Measurements from ENCODE around the gene TPSG1. TPM values are rescaled to one million over a fixed set of nuclear protein-coding genes. Genes with fewer than 3 reads are reported as not detected.
"Not testable (repeated sequence)": the region's sequence is repeated elsewhere in the genome, so short reads cannot be mapped to it uniquely, and the experiment has no call there.

TPSG1 gene
- total RNA-seq, 1 experiment from 2014 or later = not detected

DNA sequence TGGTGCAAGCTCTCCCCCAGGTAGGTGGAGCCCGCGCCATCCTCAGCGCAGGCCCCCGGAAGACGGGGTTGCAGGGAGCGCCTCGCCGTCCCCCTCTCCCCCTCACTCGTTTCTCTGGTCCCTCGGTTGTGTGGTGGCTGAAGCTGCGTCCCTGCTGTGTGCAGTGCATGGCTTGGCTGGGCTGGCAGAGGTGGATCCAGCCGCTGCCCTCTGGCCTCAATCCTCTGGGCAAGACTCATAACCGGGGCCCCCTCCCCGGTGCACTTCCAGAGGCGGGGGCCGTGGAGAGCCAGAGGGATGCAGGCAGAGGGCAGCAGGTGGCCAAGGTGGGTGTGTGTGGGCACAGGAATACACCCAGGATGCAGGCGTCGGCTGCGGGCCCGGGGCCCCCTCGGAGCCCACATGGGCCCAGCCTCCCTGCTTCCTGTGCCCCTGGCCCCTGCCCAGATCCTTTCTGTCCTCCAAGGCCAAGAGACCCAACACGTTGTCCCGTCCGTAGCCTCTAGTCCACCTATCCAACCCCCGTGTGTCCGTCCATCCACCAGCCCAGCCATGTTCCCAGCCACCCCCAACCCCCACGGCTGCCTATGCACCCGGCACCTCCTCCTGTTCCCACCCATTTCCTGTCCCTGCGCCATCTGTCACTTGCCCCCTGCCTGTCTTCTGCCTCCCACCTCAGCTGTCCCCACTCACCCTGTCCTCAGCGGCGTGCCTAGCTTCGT is 9.3 kb downstream of the TPSG1 start:
- no peak for DNase-seq (ENCODE audit: low read depth)

DNA sequence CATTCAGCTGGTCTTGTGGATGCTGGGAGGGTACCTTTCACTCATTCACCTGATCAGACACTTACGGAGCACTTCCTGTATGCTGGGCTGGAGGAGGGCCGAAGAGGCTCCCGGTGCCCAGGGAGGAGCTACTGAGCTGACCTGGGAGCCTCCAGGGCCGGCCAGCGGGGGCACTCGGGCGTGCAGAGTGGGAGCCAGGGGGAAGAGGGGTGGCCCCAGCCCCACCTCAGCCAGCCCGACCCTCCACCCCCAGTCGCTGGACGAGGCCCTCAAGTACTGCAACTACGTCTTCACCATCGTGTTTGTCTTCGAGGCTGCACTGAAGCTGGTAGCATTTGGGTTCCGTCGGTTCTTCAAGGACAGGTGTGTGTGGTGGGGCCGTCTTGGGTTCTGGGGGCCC is 10.3 kb downstream of the TPSG1 start:
- no peak for DNase-seq (ENCODE audit: low read depth)

DNA sequence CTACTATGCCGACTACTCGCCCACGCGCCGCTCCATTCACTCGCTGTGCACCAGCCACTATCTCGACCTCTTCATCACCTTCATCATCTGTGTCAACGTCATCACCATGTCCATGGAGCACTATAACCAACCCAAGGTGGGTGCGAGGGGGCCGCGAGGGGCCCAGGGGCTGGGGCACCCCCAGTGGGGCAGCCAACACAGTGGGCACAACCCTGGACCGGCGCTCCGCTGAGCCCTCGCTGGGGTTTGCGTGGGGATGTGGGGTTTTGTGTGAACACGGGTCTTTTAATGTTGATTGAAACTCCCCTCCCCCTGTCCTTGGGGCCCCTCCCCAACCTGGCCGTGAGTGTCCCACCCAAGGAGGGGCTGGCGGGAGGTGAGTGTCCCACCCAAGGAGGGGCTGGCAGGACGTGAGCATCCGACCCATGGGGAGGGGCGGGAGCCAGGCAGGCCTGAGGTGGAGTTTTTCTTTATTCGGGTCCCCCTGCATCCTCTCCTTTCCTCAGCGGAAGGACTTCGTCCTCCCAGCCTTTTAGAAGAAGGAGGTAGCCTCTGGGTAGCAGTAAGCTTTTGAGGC is 11.2 kb downstream of the TPSG1 start:
- DNase-seq (ENCODE audit: low read depth) = no peak

DNA sequence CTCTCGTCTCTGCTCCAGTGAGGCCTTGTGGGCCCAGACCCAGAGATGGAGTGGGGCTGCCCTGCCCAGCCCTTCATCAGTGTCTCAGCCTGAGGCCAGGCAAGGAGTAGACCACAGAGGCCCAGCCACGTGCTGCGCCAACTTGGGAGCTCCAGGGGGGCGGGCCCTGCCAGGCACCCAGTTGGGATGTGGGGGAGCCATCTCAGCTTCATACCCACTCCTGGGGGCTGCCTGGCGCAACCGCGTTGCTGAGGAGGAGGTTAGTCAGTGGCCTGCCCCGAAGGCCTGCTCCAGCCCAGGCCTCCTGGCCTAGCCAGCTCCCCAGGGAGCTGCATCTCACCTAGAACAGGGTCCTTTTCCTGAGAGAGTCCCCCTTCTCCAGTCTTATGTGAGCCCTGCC is 11.8 kb downstream of the TPSG1 start:
- DNase-seq (ENCODE audit: low read depth) = no peak

DNA sequence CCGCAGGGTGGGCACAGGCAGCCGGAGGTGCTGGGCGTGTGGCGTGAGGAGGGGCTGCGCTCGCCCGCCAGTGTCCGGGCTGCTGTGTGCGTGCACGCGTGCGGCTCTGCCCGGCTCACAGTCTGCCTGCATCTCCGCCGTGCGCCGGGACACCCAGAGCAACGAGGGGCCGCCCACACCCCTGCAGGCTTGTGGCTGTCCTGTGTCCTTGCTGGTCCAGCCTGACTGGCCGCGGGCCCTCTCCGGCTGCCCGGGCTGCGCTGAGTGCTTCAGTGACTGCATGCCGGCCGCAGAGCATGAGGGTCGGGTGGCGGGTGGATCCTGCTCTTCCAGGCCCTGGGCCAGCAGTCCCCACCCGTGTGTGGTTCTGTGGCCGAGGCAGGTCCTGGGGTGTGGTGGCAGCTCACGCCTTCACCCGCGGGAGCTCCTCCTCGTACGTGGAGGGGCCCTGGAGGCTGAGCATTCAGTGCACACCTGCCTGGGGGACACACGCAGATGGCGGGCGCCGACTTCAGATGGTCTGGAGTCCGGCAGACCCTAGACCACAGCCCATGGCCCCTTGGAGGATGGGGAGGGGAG is 12.4 kb downstream of the TPSG1 start:
- no peak for DNase-seq (ENCODE audit: low read depth)

DNA sequence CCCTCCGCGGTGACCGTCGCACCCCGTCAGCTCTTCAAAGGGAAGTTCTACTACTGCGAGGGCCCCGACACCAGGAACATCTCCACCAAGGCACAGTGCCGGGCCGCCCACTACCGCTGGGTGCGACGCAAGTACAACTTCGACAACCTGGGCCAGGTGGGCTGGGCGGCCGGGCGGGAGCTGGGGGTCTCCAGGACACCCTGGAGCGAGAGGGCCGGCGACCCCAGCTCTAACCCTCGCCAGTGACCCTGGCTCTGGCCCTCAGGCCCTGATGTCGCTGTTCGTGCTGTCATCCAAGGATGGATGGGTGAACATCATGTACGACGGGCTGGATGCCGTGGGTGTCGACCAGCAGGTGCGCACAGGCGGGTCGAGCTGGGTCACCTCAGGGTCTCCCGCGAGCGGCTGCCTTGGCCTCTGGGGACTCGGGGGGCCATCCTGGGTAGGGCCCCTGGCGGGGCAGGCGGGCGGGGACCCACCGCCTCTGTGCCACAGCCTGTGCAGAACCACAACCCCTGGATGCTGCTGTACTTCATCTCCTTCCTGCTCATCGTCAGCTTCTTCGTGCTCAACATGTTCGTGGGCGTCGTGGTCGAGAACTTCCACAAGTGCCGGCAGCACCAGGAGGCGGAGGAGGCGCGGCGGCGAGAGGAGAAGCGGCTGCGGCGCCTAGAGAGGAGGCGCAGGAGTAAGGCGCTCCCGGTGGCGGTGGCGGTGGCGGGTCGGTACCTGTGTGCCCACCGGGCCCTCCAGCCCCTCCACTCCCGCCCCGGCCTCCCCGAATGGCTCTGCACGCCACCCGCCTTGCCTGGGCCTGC is 13.4 kb downstream of the TPSG1 start:
- DNase-seq (ENCODE audit: low read depth) = no peak

DNA sequence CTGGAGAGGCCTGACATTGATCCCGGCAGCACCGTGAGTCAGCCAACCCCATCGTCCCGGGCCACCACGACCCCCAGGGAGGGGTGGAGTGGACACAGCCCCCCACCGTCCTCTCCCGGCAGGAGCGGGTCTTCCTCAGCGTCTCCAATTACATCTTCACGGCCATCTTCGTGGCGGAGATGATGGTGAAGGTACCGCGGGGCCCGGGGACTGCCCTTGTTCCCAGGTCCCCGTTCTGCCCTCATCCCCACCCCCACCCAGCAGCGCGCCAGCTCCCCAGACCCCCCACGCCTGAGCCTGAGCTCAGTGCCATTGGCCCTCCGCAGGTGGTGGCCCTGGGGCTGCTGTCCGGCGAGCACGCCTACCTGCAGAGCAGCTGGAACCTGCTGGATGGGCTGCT is 14.6 kb downstream of the TPSG1 start:
- DNase-seq (ENCODE audit: low read depth) = no peak

DNA sequence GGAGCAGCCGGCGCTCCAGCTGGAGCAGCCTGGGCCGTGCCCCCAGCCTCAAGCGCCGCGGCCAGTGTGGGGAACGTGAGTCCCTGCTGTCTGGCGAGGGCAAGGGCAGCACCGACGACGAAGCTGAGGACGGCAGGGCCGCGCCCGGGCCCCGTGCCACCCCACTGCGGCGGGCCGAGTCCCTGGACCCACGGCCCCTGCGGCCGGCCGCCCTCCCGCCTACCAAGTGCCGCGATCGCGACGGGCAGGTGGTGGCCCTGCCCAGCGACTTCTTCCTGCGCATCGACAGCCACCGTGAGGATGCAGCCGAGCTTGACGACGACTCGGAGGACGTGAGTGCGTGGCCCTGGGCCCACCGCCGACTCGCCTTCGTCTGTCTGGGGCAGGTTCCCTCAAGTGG is 16.0 kb downstream of the TPSG1 start:
- no peak for DNase-seq (ENCODE audit: low read depth)

DNA sequence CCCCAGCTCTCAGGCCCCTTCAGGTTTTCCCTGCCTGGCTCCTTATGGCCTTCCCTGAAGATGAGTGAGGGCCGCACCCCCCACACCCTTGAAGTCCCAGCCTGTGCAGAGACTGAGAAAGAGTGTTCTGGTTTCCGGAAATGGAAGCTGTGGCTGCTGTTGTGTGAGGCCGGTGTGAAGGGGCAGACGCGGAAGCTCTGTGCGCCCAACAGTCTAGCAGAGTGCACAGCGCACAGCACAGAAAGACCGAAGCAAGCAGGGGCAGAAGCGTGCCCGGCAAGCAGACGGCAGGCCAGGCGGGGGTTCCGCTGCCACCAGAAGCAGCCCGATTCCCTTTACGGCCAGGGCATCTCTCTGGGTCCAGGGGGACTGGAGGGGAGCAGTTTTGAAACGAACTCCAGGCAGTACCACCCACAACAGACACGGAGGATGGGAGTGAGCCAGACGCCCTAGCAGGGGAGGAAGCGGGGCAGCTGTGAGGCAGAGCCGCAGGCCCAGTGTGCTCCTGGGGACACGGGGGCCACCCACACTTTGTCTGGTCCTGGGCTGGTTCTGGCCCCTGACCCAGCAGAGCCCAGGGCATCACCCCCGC is 16.7 kb downstream of the TPSG1 start:
- DNase-seq (ENCODE audit: low read depth) = no peak

DNA sequence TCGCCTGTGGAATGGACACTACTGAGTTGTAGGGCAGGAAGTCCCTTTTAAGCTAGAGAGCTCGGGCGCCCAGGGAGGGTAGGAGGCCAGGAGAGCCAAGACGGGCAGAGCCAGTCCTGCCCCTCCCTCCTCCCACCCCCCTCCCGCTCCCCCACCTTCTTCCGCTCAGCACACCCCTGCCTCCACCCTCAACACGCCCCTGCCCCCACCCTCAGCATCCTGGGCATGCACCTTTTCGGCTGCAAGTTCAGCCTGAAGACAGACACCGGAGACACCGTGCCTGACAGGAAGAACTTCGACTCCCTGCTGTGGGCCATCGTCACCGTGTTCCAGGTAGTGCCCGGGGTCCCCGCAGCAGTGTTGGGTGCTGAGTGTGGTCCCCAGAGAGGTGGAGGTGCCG is 18.3 kb downstream of the TPSG1 start:
- DNase-seq (ENCODE audit: low read depth) = no peak

DNA sequence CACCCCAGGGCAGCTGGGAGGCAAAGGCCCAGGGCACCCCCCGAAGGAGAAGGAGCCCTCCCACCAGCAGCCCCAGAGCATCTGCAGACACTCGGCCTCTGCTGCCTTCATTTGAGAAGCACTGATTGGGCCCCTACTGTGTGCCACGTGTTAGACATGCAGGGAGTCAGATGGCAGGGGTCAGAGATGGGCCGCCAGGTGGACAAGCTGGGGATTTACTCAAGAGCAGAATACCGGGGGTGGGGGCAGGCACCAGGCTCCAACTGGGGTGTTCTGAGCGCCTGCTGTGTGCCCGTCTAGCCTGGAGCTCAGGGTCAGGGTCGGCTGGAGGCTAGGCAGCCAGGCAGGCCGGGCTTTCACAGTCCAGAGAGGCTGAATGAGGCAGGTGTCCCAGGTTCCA is 18.7 kb downstream of the TPSG1 start:
- no peak for DNase-seq (ENCODE audit: low read depth)

DNA sequence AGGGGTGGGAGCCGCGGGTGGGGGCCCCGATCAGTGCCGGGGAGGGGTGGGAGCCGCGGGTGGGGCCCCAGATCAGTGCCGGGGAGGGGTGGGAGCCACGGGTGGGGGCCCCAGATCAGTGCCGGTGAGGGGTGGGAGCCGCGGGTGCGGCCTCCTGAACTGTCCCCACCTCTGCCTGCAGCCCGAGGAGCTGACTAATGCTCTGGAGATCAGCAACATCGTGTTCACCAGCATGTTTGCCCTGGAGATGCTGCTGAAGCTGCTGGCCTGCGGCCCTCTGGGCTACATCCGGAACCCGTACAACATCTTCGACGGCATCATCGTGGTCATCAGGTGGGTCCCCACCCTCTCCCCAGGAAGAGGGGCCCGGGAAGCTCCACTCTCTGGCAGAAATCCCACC is 20.1 kb downstream of the TPSG1 start:
- no peak for DNase-seq (ENCODE audit: low read depth)

DNA sequence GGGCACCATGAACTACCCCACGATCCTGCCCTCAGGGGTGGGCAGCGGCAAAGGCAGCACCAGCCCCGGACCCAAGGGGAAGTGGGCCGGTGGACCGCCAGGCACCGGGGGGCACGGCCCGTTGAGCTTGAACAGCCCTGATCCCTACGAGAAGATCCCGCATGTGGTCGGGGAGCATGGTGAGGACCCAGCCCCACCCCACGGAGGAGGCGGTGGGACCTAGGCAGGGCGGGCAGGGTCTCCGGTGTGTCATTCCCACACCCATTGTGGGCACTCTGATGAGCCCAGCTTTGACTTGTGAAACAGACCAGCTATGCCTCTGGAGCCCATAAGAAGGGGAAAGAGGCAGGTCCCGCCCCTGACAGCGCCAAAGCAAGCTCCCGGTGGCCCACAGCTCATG is 22.8 kb downstream of the TPSG1 start:
- no peak for DNase-seq (ENCODE audit: low read depth)

DNA sequence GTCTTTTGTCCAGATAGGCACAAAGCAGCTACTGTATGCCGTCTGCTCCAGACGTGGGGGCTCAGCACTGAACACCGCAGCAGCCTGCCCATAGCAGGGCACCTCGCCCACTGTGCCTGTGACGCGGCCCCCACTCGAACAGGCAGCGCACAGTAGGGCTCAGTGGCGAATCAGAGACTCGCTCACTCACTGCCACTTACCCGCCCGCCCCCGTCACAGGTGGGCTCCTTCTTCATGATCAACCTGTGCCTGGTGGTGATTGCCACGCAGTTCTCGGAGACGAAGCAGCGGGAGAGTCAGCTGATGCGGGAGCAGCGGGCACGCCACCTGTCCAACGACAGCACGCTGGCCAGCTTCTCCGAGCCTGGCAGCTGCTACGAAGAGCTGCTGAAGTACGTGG is 23.6 kb downstream of the TPSG1 start:
- no peak for DNase-seq (ENCODE audit: low read depth)

DNA sequence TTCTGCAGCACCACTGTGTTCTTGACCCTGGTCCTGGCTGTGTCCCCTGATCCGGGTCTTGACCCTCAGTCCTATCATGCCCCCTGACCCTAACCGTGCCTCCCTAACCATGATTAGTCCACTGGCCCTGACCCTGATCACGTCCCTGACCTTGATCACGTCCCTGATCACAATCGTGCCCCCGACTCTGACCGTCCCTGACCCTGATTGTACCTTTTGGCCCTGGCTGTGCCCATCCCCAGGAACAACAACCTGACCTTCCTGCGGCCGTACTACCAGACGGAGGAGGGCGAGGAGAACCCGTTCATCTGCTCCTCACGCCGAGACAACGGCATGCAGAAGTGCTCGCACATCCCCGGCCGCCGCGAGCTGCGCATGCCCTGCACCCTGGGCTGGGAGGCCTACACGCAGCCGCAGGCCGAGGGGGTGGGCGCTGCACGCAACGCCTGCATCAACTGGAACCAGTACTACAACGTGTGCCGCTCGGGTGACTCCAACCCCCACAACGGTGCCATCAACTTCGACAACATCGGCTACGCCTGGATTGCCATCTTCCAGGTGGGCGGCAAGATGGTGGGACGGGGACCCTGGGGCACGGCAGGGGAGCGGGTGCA is 24.9 kb downstream of the TPSG1 start:
- no peak for DNase-seq (ENCODE audit: low read depth)

DNA sequence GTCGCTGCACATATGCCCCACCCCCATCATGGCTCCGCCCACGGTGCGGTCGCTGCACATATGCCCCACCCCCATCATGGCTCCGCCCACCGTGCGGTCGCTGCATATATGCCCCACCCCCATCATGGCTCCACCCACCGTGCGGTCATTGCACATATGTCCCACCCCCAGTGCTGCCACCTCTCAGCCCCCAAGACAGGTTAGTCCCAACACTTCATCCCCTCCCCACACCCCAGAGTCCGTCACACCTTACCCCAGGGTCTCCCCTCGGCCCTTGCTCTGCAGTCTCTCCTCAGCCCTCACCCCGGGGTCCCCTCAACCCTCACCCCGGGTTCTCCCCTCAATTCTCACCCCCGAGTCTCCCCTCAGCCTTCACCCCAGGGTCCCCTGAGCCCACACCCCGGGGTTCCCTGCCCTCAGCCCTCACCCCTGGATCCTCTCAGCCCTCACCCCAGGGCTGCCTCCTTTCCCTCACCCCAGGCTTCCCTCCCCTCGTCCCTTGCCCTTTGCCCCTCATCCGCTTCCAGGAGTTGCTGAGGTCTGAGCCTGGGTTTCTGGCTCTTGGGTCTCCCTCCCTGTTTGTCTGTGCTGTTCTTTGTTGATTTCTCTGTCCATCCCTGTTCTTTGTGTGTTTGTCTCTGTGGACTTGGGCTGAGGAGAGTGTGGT is 25.6 kb downstream of the TPSG1 start:
- no peak for DNase-seq (ENCODE audit: low read depth)

DNA sequence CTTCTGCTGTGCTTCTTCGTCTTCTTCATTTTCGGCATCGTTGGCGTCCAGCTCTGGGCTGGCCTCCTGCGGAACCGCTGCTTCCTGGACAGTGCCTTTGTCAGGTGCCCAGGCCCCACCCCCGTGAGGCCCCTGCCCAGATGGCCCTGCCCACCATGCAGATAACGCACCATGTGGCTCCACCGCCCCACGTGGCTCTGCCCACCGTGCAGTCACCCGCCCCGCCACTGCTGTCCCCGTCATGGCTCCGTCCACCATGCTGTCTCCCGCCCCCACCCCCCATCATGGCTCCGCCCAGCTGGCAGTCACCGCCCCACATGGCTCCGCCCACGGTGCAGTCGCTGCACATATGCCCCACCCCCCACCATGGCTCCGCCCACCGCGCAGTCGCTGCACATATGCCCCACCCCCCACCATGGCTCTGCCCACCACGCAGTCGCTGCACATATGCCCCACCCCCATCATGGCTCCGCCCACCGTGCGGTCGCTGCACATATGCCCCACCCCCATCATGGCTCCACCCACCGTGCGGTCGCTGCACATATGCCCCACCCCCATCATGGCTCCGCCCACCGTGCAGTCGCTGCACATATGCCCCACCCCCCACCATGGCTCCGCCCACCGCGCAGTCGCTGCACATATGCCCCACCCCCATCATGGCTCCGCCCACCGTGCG is 26.3 kb downstream of the TPSG1 start:
- DNase-seq (ENCODE audit: low read depth) = not testable (repeated sequence)

DNA sequence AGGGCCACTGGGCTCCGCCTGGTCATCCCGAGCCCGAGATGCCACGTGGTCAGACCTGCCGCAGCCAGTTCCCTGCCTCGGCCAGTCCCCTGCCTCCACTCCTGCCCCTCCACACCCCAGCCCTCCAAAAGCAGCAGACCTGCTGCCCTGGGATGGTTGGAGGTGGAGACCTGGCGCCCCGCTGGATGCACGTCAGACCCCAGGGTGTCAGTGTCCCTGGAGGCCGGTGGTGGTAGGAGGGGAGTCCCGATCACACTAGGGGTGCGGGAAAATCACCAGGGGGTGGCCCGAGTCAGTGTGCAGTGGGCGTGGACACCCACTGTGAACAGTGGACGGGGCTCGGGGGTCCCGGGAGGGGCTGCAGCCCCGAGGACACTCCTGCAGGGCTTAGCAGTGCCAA is 26.9 kb downstream of the TPSG1 start:
- no peak for DNase-seq (ENCODE audit: low read depth)

DNA sequence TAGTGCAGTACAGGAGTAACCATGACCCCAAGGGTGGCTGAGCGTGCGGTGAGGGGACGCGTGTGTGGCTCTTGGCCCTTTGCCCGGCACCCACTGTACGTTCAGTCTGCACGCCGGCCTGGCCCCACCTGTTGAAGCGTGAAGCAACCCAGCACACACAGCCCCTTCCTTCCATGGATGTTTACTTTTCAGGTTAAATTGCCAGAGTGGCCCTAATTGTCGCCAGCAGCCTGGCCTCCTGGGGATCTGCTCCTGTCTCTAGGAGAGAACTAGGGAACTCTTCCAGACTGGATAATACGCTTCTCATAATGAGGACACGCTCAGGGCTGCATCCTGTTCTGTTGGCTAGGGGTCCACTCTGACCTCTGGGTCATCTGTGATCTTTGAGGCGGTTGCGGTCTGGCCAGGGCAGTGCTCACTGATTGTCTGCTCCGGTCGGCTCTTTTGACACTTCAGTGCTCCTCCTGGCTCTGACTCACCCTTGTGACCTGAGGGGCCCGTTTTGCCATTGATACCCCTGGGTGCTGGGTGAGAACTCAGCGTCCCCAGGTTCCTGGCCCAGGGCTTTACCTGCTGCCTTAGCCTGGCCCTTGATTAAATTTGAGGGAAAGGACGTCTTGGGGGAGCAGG is 27.7 kb downstream of the TPSG1 start:
- no peak for DNase-seq (ENCODE audit: low read depth)

DNA sequence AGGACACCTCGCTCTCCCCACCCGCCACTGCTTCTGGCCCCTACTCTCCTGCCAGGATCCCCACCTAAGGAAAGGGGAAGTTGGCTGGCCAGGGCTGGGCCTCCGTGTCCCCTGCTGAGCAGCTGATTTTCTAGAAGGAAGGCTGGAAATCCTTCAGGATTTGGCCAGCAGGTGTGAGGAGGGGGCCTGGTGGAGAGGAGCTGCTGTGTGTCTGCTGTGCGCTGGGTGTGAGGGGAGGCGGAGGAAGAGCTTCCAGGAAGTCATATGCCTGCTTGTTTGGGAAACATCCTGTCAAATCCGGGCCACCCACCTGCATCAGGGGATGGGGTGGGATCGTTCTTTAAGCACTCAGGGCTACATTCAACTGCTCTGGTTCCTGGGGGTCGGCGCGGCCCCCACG is 28.6 kb downstream of the TPSG1 start:
- DNase-seq (ENCODE audit: low read depth) = no peak

DNA sequence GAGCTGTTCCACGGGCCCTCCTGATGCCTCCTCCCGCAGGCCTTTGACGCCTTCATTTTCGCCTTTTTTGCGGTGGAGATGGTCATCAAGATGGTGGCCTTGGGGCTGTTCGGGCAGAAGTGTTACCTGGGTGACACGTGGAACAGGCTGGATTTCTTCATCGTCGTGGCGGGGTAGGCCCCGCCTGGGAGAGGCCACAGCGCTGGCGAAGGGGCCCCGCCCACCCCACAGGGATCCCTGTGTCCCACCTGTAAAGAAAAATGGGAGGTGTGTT is 29.7 kb downstream of the TPSG1 start:
- DNase-seq (ENCODE audit: low read depth) = no peak

Measured in M059J (cell line).